Transverse colon (tissue), 4 donors: ENCODE measurements around the gene TGFBR3L. TPM values are rescaled to one million over a fixed set of nuclear protein-coding genes. Genes with fewer than 3 reads are reported as not detected.

Experiments used
- DNase-seq: peaks from one replicate; pipeline ENCODE4 v3.0.0-alpha.2; 2019
- H3K27ac ChIP-seq, 4 donors: fragments of 200-600 bp; sonication (generic); 2 replicates each; pipeline ENCODE4 v1.5.1; 2016 to 2018; ENCODE audit warnings: inconsistent platforms in 4 of 4
- H3K27me3 ChIP-seq: fragments of 200-600 bp; sonication (generic); 2 replicates; pipeline ENCODE4 v1.5.1; 2017; ENCODE audit warnings: inconsistent platforms
- H3K36me3 ChIP-seq, 4 donors: fragments of 200-600 bp; sonication (generic); 2 replicates each; pipeline ENCODE4 v1.5.1; 2017 to 2019; ENCODE audit warnings: inconsistent platforms in 4 of 4
- H3K4me1 ChIP-seq, 4 donors: fragments of 200-600 bp; sonication (generic); 2 replicates each; pipeline ENCODE4 v1.5.1; 2017 to 2020; ENCODE audit warnings: inconsistent platforms in 4 of 4
- H3K4me3 ChIP-seq, 4 donors: fragments of 200-600 bp; sonication (generic); 1 replicate in 1 of 4; 2 replicates in 3 of 4; pipeline versions ENCODE4 v1.5.1 to v1.6.1; 2017 to 2019; ENCODE audit warnings: inconsistent platforms in 4 of 4
- H3K9me3 ChIP-seq, 2 donors: fragments of 200-600 bp; sonication (generic); 2 replicates each; pipeline ENCODE4 v1.5.1; 2017 to 2019; ENCODE audit warnings: inconsistent platforms in 2 of 2
- CTCF ChIP-seq, 5 experiments: fragments of 200-600 bp in 3 of 5; fragments of 450-650 bp in 2 of 5; sonication (generic) in 3 of 5; IDR thresholded peaks; 1 replicate in 2 of 5; 2 replicates in 3 of 5; pipeline ENCODE4 v1.5.1; 2016 to 2017; ENCODE audit warnings: antibody characterized with exemption in 5 of 5, inconsistent platforms in 3 of 5, mild to moderate bottlenecking in 2 of 5, moderate library complexity in 1 of 5
- EP300 ChIP-seq: sonication (generic); formaldehyde crosslinking; IDR thresholded peaks from one replicate; pipeline ENCODE4 v1.6.1; 2017; ENCODE audit warnings: antibody characterized with exemption, low read depth
- POLR2A ChIP-seq: fragments of 450-650 bp; IDR thresholded peaks from one replicate; pipeline ENCODE4 v1.6.1; 2016; ENCODE audit warnings: antibody characterized with exemption, mild to moderate bottlenecking, moderate library complexity
- POLR2AphosphoS5 ChIP-seq, 3 donors: sonication (generic); formaldehyde crosslinking; IDR thresholded peaks; one replicate each; pipeline ENCODE4 v1.6.1; 2016; ENCODE audit warnings: antibody characterized with exemption in 3 of 3
- WGBS, 2 donors: methylation state at CpG; one replicate each; pipeline ENCODE4 v1.1.5; 2018; ENCODE audit warnings: low coverage in 1 of 2; 5-methylcytosine and 5-hydroxymethylcytosine counted together
- in situ Hi-C, 4 donors: fragments of 200-750 bp; cut with MboI; loops; one replicate each; pipeline versions ENCODE4 v1.15.0 to v1.15.1; 2017; ENCODE audit warnings: low sequenced_read_pairs in 3 of 4, low pct_ligation_motif_present in 1 of 4, low pct_unique_long_range_greater_than_20kb in 1 of 4
- intact Hi-C: fragments of 100-400 bp; cut with DNase I; formaldehyde crosslinking; loops from one replicate; pipeline ENCODE4 v1.15.1; 2023; ENCODE audit warnings: low total_unique reads
- total RNA-seq, 4 donors: library from RNA; depleted of rRNA; stranded (reverse); fragments of >200 nt; gene quantifications; one replicate each; pipeline ENCODE4 v1.1.0, GENCODE V29; 2016

Gene TGFBR3L
- 1 to 10 TPM in 1 of 4 donors, not detected in 3; 1.4 TPM for total RNA-seq

GRCh38 chr19:7914598-7915045 is at the start of gene TGFBR3L:
TGFBR3L (plus strand) TSS chr19:7914830.
- peaks cover 58% of the 10 kb centered on the region for H3K27me3 ChIP-seq
- in situ Hi-C loops: no loop called here
- H3K9me3 ChIP-seq: no peaks in the 10 kb centered on the region
- H3K27ac ChIP-seq: no peak within 1 kb of the TSS
- H3K36me3 ChIP-seq: peaks cover 0 to 29% (median 14%) of the 10 kb centered on the region in 4 donors
- WGBS, 2 donors: 71% methylated on average over 9 of the region's 12 CpGs; no CpG with 5 or more reads in 1 of the 2 donors
- H3K4me3 ChIP-seq: no peak within 1 kb of the TSS
- no peak for DNase-seq
- intact Hi-C loops: no loop called here
- peaks cover 15 to 37% (median 28%) of the 10 kb centered on the region in 4 donors for H3K4me1 ChIP-seq
- TF ChIP-seq POLR2A (peak; percentile 6), POLR2AphosphoS5 (IDR thresholded peaks at IDR 0.05) (peak in 1 of 3 donors; percentile 25), EP300 (no peak), CTCF (IDR thresholded peaks at IDR 0.05) (no peak)

- in situ Hi-C loops (no loop called here), intact Hi-C loops (no loop called here)
- peaks cover 79% of the 10 kb centered on the region for H3K27me3 ChIP-seq
- H3K4me3 ChIP-seq: no peak overlapping the region
- 30 to 52% methylated on average over 3 to 9 of the region's 10 CpGs for WGBS, 2 donors
- H3K27ac ChIP-seq: no peak overlapping the region
- TF ChIP-seq POLR2A (no peak), EP300 (no peak), POLR2AphosphoS5 (IDR thresholded peaks at IDR 0.05) (no peak), CTCF (IDR thresholded peaks at IDR 0.05) (no peak)
- no peaks in the 10 kb centered on the region for H3K36me3 ChIP-seq
- H3K9me3 ChIP-seq: no peaks in the 10 kb centered on the region
- no peak for DNase-seq
- H3K4me1 ChIP-seq: peaks cover 15 to 41% (median 35%) of the 10 kb centered on the region in 4 donors
These were observed 49.2 kb upstream of the TGFBR3L start for GRCh38 chr19:7865262-7865911.

GRCh38 chr19:7866399-7867091 is 48.1 kb upstream of the TGFBR3L start:
- Histone ChIP-seq H3K4me1 (peaks cover 16 to 46% (median 38%) of the 10 kb centered on the region in 4 donors), H3K36me3 (no peaks in the 10 kb centered on the region), H3K4me3 (no peak overlapping the region), H3K9me3 (no peaks in the 10 kb centered on the region), H3K27ac (no peak overlapping the region), H3K27me3 (peaks cover 68% of the 10 kb centered on the region)
- 74% methylated on average over 12 of the region's 12 CpGs; no CpG with 5 or more reads in 1 of the 2 donors for WGBS, 2 donors
- intact Hi-C loops: no loop called here
- DNase-seq: no peak
- no peak for TF ChIP-seq POLR2AphosphoS5 (IDR thresholded peaks at IDR 0.05)
- no peak for TF ChIP-seq CTCF (IDR thresholded peaks at IDR 0.05)
- in situ Hi-C loops: no loop called here

GRCh38 chr19:7867092-7867844 is 47.4 kb upstream of the TGFBR3L start:
- Histone ChIP-seq H3K27ac (no peak overlapping the region), H3K4me3 (no peak overlapping the region), H3K36me3 (no peaks in the 10 kb centered on the region), H3K9me3 (no peaks in the 10 kb centered on the region), H3K4me1 (peaks cover 15 to 46% (median 38%) of the 10 kb centered on the region in 4 donors), H3K27me3 (peaks cover 63% of the 10 kb centered on the region)
- WGBS, 2 donors: 56 to 83% methylated on average over 1 to 9 of the region's 9 CpGs
- in situ Hi-C loops: no loop called here
- DNase-seq: no peak
- TF ChIP-seq POLR2AphosphoS5 (IDR thresholded peaks at IDR 0.05) (no peak), CTCF (IDR thresholded peaks at IDR 0.05) (no peak), EP300 (no peak), POLR2A (no peak)
- intact Hi-C loops: no loop called here
